ENCODE data around the gene CD47.

DNA sequence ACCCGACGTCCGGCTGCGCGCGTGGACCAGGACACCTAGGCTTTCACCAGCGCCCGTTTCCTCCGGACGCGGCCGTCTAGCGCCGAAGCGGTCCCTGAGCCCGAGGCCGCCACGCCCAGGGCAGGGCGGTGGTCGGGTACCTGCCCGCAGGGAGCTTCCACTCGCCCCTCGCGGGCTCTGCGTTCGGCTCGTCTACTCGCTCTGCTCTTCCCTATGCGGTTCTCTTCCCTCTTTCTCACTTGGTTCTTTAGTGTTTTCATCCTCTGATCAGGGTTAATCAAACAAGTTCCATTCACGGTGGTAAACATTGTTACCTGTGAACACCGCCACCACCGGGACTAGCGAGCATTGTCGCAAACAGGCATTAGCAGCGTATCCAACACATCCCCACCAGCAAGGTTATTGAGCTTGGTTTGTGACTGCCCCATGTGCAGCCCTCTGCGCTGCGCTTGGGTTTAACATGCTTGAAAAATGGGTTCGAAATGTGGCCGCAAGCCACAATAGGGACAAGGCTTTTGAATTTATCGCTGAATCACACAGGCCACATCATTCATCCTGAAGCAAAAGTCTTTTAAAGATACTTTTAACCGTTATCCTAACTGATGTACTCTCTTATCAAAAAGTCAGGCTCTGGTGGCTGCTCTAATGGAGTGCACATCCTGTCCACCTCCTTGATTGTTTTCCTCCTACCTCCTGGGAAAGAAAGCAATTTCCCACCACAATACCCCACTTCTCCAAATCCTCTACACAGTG, 843 bp upstream of the CD47 start:
- TF ChIP-seq POLR2A (IDR thresholded peaks at IDR 0.05; ENCODE audit: low read depth, low read length) (no peak), TAF1 (IDR thresholded peaks at IDR 0.05; ENCODE audit: borderline replicate concordance, low read depth, low read length) (no peak)

All from GM12892 (cell line).